Common myeloid progenitor, CD34-positive (primary cell): Measurements from ENCODE around the gene SHF.

Experiments used
- CTCF ChIA-PET: fragments of 350-600 bp; sonication (Branson Sonifier 250); formaldehyde crosslinking; loops from one replicate; lab custom pipeline; 2021; ENCODE audit warnings: antibody characterized with exemption; lab: Charles Lee
- POLR2A ChIA-PET: fragments of 350-600 bp; sonication (Branson Sonifier 250); formaldehyde crosslinking; loops from one replicate; lab custom pipeline; 2021; ENCODE audit warnings: antibody characterized with exemption; lab: Charles Lee
- DNase-seq, 3 donors: peaks; one replicate each; pipeline versions ENCODE4 v3.0.0 to v3.0.0-alpha.2; 2013
- H3K27ac ChIP-seq, 2 experiments: 1 replicate in 1 of 2; 2 replicates in 1 of 2; pipeline ENCODE4 v1.7.0; 2013; ENCODE audit warnings: inconsistent platforms in 2 of 2, low read length in 2 of 2, mild to moderate bottlenecking in 2 of 2, low read depth in 1 of 2, moderate library complexity in 1 of 2; ENCODE audit not compliant: severe bottlenecking in 2 of 2, insufficient read depth in 1 of 2, poor library complexity in 1 of 2
- H3K27me3 ChIP-seq, 5 experiments: replicated peaks in 2 of 5; 1 replicate in 3 of 5; 2 replicates in 2 of 5; pipeline versions ENCODE4 v1.6.1 to v1.7.0; 2013; ENCODE audit warnings: low read length in 4 of 5, mild to moderate bottlenecking in 2 of 5, moderate library complexity in 2 of 5, inconsistent platforms in 1 of 5; ENCODE audit not compliant: insufficient read depth in 5 of 5, control insufficient read depth in 4 of 5
- H3K36me3 ChIP-seq, 4 experiments: 1 replicate in 2 of 4; 2 replicates in 2 of 4; pipeline versions ENCODE4 v1.6.1 to v1.7.0; 2013; ENCODE audit warnings: low read length in 3 of 4, control low read depth in 1 of 4, mild to moderate bottlenecking in 1 of 4; ENCODE audit not compliant: control insufficient read depth in 4 of 4, insufficient read depth in 4 of 4
- H3K4me1 ChIP-seq, 4 experiments: 1 replicate in 3 of 4; 2 replicates in 1 of 4; pipeline versions ENCODE4 v1.6.1 to v1.7.1; 2013; ENCODE audit warnings: low read length in 3 of 4, mild to moderate bottlenecking in 3 of 4, control low read depth in 1 of 4, inconsistent platforms in 1 of 4, moderate library complexity in 1 of 4; ENCODE audit not compliant: control insufficient read depth in 4 of 4, insufficient read depth in 4 of 4; ENCODE audit errors: control extremely low read depth in 1 of 4
- H3K4me3 ChIP-seq, 7 experiments: 1 replicate in 4 of 7; 2 replicates in 3 of 7; pipeline versions ENCODE4 v1.5.1 to v1.7.0; 2013; ENCODE audit warnings: mild to moderate bottlenecking in 7 of 7, low read length in 6 of 7, moderate library complexity in 6 of 7, inconsistent platforms in 2 of 7, low read depth in 2 of 7, control low read depth in 1 of 7; ENCODE audit not compliant: insufficient read depth in 4 of 7, control insufficient read depth in 1 of 7; ENCODE audit errors: extremely low read depth in 1 of 7
- H3K9me3 ChIP-seq, 5 experiments: 1 replicate in 4 of 5; 2 replicates in 1 of 5; pipeline versions ENCODE4 v1.6.1 to v1.7.1; 2013; ENCODE audit warnings: low read length in 4 of 5, mild to moderate bottlenecking in 2 of 5, inconsistent platforms in 1 of 5, low read depth in 1 of 5, moderate library complexity in 1 of 5; ENCODE audit not compliant: control insufficient read depth in 4 of 5, insufficient read depth in 2 of 5; ENCODE audit errors: control extremely low read depth in 1 of 5
- WGBS: methylation state at CpG from one replicate; pipeline ENCODE4 v1.1.5; 2013; ENCODE audit not compliant: insufficient coverage; 5-methylcytosine and 5-hydroxymethylcytosine counted together

Gene SHF

DNA sequence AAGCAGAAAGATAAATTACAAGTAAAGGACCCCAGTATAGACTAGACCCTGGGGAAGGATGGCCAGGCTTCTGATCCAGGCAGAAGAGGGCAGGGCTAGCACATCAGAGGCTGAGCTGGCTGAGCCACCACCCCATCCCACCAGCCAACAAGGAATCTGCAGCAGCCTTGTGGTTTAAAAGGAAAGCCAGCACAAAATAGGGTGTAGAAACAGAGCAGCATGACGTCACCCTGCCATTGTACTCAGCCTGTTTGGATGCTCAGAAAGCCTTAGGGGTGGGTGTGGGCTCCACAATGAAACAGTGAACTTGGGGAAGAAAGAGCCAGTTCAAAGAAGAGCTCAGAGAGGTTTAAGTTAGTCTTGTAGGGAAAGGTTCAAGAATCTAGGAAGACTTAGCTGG, 29.8 kb downstream of the SHF start:
- Histone ChIP-seq H3K27ac (no peak overlapping the region), H3K36me3 (no peaks in the 10 kb centered on the region), H3K4me3 (no peak overlapping the region), H3K27me3 (no peaks in the 10 kb centered on the region), H3K9me3 (no peaks in the 10 kb centered on the region), H3K4me1 (peaks cover 0 to 4% (median 0%) of the 10 kb centered on the region in 4 experiments)
- no peak for DNase-seq
- ChIA-PET CTCF (interaction anchor here (0.9 to 3.1 kb wide), 5 partner anchors 12 to 242 kb away, joined by 3 to 9 read pairs (median 4); no protein-coding TSS in a partner anchor), POLR2A (no interaction called here)
- WGBS = 91% methylated on average over 1 of the region's 1 CpG

DNA sequence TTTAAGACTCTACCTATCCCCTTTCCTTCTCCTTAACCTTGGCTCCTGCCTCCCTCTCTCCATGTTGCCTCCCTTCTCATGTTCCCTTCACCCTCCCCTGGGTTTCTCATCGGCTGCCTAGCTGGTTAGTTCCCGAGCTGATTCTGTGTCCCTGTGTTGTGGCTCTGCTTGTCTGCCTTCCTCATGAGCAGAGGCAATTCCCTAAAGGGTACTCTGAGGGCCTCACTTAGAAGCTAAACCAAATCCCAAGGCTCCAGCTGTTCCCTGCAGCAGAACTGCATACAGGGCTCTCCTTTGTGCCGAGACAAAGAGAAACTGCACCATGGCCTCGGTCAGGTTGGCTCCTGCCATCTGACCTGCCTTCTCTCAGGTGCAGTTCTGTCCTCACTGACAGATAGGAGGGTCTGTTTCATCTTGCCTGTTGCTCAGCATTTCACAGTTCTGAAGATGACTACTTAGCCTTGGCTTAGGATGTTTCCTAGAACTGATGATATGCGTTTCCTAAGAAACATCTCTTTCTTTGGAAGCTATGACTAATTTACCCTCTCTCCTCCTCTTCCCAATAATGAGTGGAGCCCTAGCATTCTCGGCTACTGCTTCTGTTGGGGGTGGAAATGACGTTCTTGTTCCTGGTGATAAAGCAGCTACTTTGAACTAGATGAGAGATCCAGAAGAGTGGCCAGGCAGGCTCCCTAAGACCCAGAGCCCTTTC, 30.9 kb downstream of the SHF start:
- no peaks in the 10 kb centered on the region for H3K27me3 ChIP-seq
- H3K9me3 ChIP-seq = no peaks in the 10 kb centered on the region
- no peak overlapping the region for H3K4me3 ChIP-seq
- no peaks in the 10 kb centered on the region for H3K36me3 ChIP-seq
- ChIA-PET CTCF (interaction anchor here (3.1 kb wide), 2 partner anchors 10 to 48 kb away, joined by 9 read pairs; no protein-coding TSS in a partner anchor), POLR2A (no interaction called here)
- no peak overlapping the region for H3K27ac ChIP-seq
- no peak for DNase-seq
- WGBS = 100% methylated on average over 6 of the region's 7 CpGs
- no peaks in the 10 kb centered on the region for H3K4me1 ChIP-seq

DNA sequence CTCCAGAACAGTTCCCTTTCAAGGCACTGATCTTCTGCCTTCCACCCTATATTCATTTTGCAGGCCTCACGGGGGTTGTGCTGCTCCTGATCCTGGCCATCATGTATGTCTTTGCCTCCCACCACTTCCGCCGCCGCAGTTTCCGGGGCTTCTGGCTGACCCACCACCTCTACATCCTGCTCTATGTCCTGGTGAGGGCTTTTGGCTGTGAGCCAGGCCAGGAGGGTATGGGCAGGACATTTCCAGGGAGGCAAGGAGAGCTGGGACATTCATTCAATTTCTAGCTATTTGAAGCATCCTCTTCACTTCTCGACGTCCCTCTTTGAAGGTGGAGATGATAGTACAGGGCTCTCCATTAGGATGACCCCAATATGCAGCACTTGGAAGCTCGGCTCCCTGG, 32.0 kb downstream of the SHF start:
- Histone ChIP-seq H3K36me3 (no peaks in the 10 kb centered on the region), H3K4me3 (no peak overlapping the region), H3K4me1 (no peaks in the 10 kb centered on the region), H3K27me3 (no peaks in the 10 kb centered on the region), H3K9me3 (no peaks in the 10 kb centered on the region), H3K27ac (no peak overlapping the region)
- WGBS = 94% methylated on average over 2 of the region's 8 CpGs
- CTCF ChIA-PET = interaction anchor here (0.5 to 3.1 kb wide), 5 partner anchors 8 to 283 kb away, joined by 3 to 9 read pairs (median 4); no protein-coding TSS in a partner anchor
- DNase-seq = no peak
- POLR2A ChIA-PET = no interaction called here

- WGBS = 98% methylated on average over 34 of the region's 36 CpGs
- Histone ChIP-seq H3K4me3 (no peak overlapping the region), H3K4me1 (peaks cover 0 to 6% (median 4%) of the 10 kb centered on the region in 4 experiments), H3K36me3 (no peaks in the 10 kb centered on the region), H3K27ac (no peak overlapping the region), H3K27me3 (no peaks in the 10 kb centered on the region), H3K9me3 (no peaks in the 10 kb centered on the region)
- CTCF ChIA-PET = no interaction called here
- DNase-seq = no peak
- POLR2A ChIA-PET = no interaction called here
These were observed 35.6 kb downstream of the SHF start for GRCh38 chr15:45151998-45152828.

- Histone ChIP-seq H3K27me3 (no peaks in the 10 kb centered on the region), H3K36me3 (no peaks in the 10 kb centered on the region), H3K4me1 (peaks cover 0 to 6% (median 4%) of the 10 kb centered on the region in 4 experiments), H3K27ac (no peak overlapping the region), H3K9me3 (no peaks in the 10 kb centered on the region), H3K4me3 (no peak overlapping the region)
- no peak for DNase-seq
- CTCF ChIA-PET = no interaction called here
- WGBS = 100% methylated on average over 6 of the region's 6 CpGs
- POLR2A ChIA-PET = no interaction called here
These were observed 36.8 kb downstream of the SHF start for GRCh38 chr15:45150997-45151396.

- Histone ChIP-seq H3K27me3 (no peaks in the 10 kb centered on the region), H3K4me3 (no peak overlapping the region), H3K36me3 (no peaks in the 10 kb centered on the region), H3K4me1 (peaks cover 0 to 6% (median 4%) of the 10 kb centered on the region in 4 experiments), H3K27ac (no peak overlapping the region), H3K9me3 (no peaks in the 10 kb centered on the region)
- no peak for DNase-seq
- CTCF ChIA-PET = interaction anchor here (0.8 to 1.4 kb wide), 2 partner anchors 9 to 24 kb away, joined by 3 to 4 read pairs; no protein-coding TSS in a partner anchor
- 92% methylated on average over 5 of the region's 6 CpGs for WGBS
- POLR2A ChIA-PET = no interaction called here
These were observed 37.3 kb downstream of the SHF start for GRCh38 chr15:45150481-45150880.
